ENCODE results near the gene N4BP2L2. TPM values are rescaled to one million over a fixed set of nuclear protein-coding genes. Genes with fewer than 3 reads are reported as not detected.

N4BP2L2 gene
- total and polyA plus RNA-seq, 2 of the 8 experiments (the other 6 are each of a cell fraction or from before 2014, with no cell fraction given) = 14.6 to 67.6 TPM

DNA sequence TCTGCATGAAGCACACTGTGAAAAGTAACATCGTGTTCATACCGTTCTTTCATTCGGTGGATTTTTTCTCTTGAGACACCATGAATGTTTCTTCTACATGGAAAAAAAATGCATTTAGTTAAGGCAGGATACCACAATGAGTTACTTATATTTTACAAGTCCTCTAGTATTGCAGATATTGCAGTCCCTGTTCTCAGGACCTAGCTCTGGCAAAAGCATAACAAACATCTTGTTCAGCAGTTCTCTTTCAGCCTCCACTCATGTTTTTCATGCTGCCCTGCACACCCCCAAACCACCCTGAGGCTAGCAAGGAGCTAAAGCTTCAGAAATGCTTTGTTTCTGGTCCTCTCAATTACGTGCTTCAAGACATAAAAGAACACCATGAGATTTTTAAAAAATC lies 135.5 kb downstream of the N4BP2L2 start (continued):
- TF ChIP-seq, protein P1, sequence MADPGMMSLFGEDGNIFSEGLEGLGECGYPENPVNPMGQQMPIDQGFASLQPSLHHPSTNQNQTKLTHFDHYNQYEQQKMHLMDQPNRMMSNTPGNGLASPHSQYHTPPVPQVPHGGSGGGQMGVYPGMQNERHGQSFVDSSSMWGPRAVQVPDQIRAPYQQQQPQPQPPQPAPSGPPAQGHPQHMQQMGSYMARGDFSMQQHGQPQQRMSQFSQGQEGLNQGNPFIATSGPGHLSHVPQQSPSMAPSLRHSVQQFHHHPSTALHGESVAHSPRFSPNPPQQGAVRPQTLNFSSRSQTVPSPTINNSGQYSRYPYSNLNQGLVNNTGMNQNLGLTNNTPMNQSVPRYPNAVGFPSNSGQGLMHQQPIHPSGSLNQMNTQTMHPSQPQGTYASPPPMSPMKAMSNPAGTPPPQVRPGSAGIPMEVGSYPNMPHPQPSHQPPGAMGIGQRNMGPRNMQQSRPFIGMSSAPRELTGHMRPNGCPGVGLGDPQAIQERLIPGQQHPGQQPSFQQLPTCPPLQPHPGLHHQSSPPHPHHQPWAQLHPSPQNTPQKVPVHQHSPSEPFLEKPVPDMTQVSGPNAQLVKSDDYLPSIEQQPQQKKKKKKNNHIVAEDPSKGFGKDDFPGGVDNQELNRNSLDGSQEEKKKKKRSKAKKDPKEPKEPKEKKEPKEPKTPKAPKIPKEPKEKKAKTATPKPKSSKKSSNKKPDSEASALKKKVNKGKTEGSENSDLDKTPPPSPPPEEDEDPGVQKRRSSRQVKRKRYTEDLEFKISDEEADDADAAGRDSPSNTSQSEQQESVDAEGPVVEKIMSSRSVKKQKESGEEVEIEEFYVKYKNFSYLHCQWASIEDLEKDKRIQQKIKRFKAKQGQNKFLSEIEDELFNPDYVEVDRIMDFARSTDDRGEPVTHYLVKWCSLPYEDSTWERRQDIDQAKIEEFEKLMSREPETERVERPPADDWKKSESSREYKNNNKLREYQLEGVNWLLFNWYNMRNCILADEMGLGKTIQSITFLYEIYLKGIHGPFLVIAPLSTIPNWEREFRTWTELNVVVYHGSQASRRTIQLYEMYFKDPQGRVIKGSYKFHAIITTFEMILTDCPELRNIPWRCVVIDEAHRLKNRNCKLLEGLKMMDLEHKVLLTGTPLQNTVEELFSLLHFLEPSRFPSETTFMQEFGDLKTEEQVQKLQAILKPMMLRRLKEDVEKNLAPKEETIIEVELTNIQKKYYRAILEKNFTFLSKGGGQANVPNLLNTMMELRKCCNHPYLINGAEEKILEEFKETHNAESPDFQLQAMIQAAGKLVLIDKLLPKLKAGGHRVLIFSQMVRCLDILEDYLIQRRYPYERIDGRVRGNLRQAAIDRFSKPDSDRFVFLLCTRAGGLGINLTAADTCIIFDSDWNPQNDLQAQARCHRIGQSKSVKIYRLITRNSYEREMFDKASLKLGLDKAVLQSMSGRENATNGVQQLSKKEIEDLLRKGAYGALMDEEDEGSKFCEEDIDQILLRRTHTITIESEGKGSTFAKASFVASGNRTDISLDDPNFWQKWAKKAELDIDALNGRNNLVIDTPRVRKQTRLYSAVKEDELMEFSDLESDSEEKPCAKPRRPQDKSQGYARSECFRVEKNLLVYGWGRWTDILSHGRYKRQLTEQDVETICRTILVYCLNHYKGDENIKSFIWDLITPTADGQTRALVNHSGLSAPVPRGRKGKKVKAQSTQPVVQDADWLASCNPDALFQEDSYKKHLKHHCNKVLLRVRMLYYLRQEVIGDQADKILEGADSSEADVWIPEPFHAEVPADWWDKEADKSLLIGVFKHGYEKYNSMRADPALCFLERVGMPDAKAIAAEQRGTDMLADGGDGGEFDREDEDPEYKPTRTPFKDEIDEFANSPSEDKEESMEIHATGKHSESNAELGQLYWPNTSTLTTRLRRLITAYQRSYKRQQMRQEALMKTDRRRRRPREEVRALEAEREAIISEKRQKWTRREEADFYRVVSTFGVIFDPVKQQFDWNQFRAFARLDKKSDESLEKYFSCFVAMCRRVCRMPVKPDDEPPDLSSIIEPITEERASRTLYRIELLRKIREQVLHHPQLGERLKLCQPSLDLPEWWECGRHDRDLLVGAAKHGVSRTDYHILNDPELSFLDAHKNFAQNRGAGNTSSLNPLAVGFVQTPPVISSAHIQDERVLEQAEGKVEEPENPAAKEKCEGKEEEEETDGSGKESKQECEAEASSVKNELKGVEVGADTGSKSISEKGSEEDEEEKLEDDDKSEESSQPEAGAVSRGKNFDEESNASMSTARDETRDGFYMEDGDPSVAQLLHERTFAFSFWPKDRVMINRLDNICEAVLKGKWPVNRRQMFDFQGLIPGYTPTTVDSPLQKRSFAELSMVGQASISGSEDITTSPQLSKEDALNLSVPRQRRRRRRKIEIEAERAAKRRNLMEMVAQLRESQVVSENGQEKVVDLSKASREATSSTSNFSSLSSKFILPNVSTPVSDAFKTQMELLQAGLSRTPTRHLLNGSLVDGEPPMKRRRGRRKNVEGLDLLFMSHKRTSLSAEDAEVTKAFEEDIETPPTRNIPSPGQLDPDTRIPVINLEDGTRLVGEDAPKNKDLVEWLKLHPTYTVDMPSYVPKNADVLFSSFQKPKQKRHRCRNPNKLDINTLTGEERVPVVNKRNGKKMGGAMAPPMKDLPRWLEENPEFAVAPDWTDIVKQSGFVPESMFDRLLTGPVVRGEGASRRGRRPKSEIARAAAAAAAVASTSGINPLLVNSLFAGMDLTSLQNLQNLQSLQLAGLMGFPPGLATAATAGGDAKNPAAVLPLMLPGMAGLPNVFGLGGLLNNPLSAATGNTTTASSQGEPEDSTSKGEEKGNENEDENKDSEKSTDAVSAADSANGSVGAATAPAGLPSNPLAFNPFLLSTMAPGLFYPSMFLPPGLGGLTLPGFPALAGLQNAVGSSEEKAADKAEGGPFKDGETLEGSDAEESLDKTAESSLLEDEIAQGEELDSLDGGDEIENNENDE (IDR thresholded peaks at IDR 0.05; ENCODE audit: insufficient replicate concordance, low read length) = no peak
- no peak for TF ChIP-seq HDAC6 (IDR thresholded peaks at IDR 0.05; ENCODE audit: low read depth, low read length)
- TF ChIP-seq, protein P2, sequence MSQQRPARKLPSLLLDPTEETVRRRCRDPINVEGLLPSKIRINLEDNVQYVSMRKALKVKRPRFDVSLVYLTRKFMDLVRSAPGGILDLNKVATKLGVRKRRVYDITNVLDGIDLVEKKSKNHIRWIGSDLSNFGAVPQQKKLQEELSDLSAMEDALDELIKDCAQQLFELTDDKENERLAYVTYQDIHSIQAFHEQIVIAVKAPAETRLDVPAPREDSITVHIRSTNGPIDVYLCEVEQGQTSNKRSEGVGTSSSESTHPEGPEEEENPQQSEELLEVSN (IDR thresholded peaks at IDR 0.05) = no peak
- no peak for TF ChIP-seq KDM4A (IDR thresholded peaks at IDR 0.05; ENCODE audit: low read depth, low read length, severe bottlenecking)
- TF ChIP-seq KDM1A (IDR thresholded peaks at IDR 0.05; ENCODE audit: borderline replicate concordance, low read length) = no peak
- no peak for TF ChIP-seq ASH2L (IDR thresholded peaks at IDR 0.05; ENCODE audit: low read length)
- no peak for TF ChIP-seq SIRT6 (IDR thresholded peaks at IDR 0.05; ENCODE audit: low read length)
- TF ChIP-seq SP2 (IDR thresholded peaks at IDR 0.05; ENCODE audit: low read length) = no peak
- TF ChIP-seq CBX5 (IDR thresholded peaks at IDR 0.05; ENCODE audit: low read depth, low read length) = no peak
- TF ChIP-seq TEAD4 (IDR thresholded peaks at IDR 0.05; ENCODE audit: low read depth, low read length) = no peak
- no peak for TF ChIP-seq TAF7 (optimal IDR thresholded peaks at IDR 0.05; ENCODE audit: borderline replicate concordance, low read depth, low read length)
- no peak for TF ChIP-seq YY1 (IDR thresholded peaks at IDR 0.05; ENCODE audit: low read depth, low read length)
